ENCODE results near the gene ZNF425.
"Not testable (repeated sequence)": the region's sequence is repeated elsewhere in the genome, so short reads cannot be mapped to it uniquely, and the experiment has no call there.

The ZNF425 gene, protein sequence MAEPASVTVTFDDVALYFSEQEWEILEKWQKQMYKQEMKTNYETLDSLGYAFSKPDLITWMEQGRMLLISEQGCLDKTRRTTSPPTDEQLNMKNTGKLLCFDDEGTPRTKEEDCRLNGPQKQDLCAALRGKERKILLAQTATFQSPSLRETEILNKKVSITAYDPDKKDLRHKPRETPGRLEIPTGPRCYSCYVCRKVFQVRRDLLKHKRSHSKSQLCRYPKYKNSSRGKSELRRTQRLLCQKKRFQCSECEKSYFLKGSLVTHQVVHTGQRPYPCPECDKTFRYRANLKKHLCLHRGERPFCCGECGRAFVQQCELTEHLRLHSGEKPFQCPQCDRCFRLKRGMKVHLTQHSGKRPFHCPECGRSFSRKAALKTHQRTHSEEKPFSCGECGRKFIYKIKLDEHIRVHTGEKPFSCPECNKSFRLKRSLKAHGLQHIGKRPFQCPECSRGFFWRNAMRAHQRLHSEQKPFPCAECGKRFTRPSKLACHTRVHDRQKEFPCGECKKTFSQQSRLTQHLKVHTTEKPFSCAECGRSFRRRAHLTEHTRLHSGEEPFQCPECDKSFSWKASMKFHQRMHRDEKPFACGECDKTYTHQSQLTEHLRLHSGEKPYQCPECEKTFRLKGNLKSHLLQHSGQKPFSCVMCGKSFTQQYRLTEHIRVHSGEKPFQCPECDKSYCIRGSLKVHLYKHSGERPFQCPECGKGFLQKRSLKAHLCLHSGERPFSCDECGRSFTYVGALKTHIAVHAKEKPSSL

GRCh38 chr7:149125863-149126661, at the start of gene ZNF425:
Gene ZNF425 (minus strand): TSS chr7:149126324. CDS start chr7:149126213, 111 bp downstream.
- DNase-seq (ENCODE audit: low read depth in 2 of 2): peak; percentile 92 to 93

DNA sequence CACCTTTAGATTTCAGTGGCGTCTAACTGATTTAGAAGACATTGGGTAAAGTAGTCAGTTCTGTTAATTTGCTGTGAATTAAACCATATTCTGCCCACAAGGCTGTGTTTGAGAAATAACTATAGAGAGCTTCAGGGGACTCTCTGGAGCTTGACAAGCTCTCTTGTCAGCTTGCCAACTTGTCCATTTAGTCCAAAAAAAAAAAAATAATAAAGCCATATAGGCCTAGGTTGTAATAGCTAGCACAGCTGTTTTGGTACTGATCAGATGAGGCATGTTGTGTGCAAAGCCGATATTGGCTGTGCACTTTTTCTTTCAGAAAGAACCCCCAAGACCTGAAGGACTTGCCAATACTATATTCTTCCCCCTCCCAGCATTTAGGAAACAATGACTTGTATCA, 49.0 kb upstream of the ZNF425 start:
- no peak for DNase-seq (ENCODE audit: low read depth in 2 of 2)

GRCh38 chr7:149172534-149172920, 46.4 kb upstream of the ZNF425 start:
- no peak for DNase-seq (ENCODE audit: low read depth in 2 of 2)

GRCh38 chr7:149171892-149172533, 45.9 kb upstream of the ZNF425 start:
- DNase-seq (ENCODE audit: low read depth in 2 of 2): no peak

DNA sequence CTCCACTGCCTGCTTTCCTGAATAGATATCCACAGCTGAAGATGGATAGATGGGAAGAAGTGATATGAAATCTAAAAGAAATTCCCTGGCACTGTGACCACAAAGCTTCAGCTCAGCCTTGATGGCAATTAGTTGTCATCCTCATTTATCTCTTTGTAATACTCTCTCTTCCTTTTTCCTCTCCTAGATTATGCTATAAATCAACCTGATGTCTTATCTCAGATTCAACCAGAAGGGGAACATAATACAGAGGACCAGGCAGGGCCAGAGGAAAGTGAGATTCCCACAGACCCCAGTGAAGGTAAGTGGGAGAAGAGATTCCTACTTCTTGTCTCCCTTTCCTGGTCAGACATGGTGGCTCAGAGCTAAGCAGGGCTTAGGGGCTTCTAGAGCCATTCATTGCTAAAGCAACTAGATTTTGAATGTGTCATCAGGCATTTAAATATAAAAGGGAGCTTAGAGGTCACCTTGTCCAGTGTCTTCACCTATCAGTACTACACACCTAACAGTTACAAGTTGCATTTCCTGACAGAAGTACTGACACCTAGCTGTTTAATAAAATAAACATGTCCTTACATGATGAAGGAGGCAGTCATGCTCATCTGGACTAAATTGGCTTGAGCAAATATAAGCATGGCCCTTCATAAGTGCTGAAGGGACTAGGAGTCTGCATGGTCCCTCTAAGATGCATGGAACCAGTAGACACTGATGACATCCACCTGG, 40.7 kb upstream of the ZNF425 start:
- DNase-seq (ENCODE audit: low read depth in 2 of 2): no peak

GRCh38 chr7:149166142-149166541, 40.0 kb upstream of the ZNF425 start:
- DNase-seq (ENCODE audit: low read depth in 2 of 2): no peak

DNA sequence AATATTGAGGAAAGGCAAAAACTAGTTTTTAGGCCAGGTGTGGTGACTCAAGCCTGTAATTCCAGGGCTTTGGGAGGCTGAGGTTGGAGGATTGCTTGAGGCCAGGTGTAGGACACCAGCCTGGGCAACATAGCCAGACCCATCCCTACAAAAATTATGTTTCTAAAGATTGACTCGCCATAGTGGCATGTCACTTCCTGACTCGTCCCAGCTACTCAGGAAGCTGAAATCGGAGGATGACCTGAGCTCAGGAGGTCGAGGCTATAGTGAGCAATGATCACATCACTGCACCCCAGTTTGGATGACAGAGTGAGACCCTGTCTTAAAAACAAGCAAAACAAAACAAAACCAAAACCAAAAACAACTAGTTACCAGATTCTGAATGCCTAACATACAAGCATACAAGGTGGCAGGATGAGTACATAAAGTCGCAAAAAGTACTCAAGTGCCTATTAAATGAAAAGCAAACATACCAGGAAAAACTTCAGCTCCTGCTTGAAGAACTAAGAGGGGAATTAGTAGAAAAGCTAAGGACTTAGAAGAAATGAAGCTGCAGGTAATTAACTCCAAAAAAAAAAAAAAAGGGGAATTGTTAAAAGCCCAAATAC, 35.2 kb upstream of the ZNF425 start:
- no peak for DNase-seq (ENCODE audit: low read depth in 2 of 2)

DNA sequence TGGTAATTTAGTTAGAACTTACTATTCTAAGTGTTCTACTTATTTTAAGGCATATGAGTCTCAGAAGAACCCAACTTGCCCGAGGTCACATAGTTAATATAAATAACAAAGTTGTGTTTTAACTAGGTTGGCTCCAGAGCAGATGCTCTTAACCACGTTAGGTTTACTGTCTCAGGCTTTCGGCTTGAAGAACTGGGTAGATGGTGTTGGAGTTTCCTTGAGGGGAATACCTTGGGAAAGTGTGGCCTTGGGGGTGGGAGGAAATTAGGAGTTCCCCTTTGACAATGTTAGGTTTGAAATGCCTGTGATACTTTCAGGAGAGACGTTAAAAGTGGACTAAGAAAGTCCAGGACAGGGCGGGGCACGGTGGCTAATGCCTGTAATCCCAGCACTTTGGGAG, 30.8 kb upstream of the ZNF425 start:
- no peak for DNase-seq (ENCODE audit: low read depth in 2 of 2)

DNA sequence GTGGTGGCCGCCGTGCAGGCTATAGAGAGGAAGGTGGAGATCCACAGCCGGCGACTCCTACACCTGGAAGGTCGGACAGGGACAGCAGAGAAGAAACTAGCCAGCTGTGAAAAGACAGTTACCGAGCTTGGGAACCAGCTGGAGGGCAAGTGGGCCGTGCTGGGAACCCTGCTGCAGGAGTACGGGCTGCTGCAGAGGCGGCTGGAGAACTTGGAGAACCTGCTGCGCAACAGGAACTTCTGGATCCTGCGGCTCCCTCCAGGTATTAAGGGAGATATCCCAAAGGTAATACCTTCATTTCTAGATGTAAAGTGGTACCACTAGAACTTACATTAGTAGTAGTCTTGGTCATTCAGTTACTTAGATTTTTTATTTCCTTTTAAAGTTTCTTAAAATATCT, 27.9 kb upstream of the ZNF425 start:
- no peak for DNase-seq (ENCODE audit: low read depth in 2 of 2)

DNA sequence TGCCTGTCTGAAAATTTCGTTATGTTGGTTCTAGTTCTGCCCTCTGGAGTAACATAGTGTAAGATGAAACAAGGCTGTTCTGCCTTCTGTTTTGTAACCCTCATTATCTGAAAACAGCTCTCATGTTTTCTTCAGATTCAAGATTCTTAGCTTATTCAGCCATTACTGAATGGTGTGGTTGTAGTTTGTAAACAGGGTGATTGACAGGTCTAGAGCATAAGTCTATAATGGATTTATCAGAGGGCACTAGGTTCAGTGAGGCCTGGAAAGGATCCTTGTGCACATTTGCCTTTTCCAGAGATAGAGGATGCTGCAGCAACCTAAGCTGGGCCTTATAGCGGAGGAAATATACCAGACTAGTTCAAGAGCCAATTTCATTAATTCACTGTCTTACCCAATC, 27.2 kb upstream of the ZNF425 start:
- no peak for DNase-seq (ENCODE audit: low read depth in 2 of 2)

GRCh38 chr7:149150981-149151380, 24.9 kb upstream of the ZNF425 start:
- DNase-seq (ENCODE audit: low read depth in 2 of 2): no peak

GRCh38 chr7:149147752-149148653, 21.9 kb upstream of the ZNF425 start:
- peak in 1 of 2 donors; percentile 39 for DNase-seq (ENCODE audit: low read depth in 2 of 2)

DNA sequence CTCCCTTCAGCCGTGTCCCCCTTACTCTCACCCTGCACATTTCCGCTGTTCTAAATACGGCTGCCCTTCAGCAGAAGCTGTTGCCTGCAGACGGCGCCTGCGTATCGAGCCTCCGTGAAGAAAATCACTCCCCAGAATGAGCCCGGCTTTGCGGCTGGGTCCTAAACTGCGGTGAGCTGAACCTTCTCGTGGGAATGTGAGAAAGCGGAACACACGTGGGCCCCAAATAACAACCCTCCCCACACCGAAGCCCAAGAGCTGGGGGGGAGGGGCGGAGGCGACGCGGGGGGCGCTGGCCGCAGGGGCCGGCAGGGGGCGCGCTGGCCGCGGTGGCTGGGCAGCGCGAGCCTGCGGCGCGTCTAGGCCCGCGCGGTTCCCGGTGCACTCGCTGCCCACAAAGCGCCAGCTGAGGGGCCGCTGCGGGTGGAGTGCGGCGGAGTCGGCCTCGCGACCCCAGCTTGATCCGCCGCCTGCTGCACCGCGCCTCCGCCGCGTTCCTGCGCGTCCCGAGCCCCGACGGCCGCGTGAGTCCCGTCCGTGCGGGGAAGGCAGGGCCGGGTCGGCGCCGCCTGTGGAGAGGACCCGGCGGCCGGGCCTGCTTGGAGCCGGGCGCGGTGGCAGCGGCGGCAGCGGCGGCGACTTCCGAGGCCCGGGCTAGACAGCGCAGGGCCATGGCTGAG, 21.1 kb upstream of the ZNF425 start, which contains the start of gene ZNF398:
TSS of gene ZNF398 (plus strand) at position 382 of the 680 bp plus-strand sequence. CDS start at position 672, 290 bp downstream.
- peak; percentile 68 to 70 for DNase-seq (ENCODE audit: low read depth in 2 of 2)

- DNase-seq (ENCODE audit: low read depth in 2 of 2): no peak
Measured at GRCh38 chr7:149145031-149145845, 19.1 kb upstream of the ZNF425 start.

GRCh38 chr7:149144436-149144922, 18.4 kb upstream of the ZNF425 start:
- not testable (repeated sequence) for DNase-seq (ENCODE audit: low read depth in 2 of 2)

DNA sequence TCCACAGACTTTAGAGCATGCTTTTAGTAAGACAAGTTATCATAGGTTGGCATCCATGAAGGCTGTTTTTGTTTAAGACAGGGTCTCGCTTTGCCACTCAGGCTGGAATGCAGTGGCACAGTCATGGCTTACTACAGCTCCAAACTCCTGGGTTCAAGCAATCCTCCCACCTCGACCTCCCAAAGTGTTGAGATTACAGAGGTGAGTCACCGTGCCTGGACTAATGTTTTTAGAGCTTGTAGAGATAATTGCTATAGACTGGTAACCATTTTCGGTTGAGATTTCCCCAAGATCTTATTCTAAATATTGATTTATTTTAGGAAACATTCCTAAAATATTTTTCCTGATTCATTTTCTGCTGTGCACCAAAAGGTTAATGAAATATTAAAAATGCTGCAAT, 15.8 kb upstream of the ZNF425 start:
- no peak for DNase-seq (ENCODE audit: low read depth in 2 of 2)

- DNase-seq (ENCODE audit: low read depth in 2 of 2): no peak
Measured at GRCh38 chr7:149140831-149141230, 14.7 kb upstream of the ZNF425 start.

- DNase-seq (ENCODE audit: low read depth in 2 of 2): no peak
Measured at GRCh38 chr7:149136118-149136517, 10.0 kb upstream of the ZNF425 start.

Measured in stimulated activated CD8-positive, alpha-beta memory T cell treated with anti-CD3 and anti-CD28 coated beads, Interleukin-15, amount 100 ng/mL, for 48 hours (primary cell).